ENCODE results near the gene RAD51B. TPM values are rescaled to one million over a fixed set of nuclear protein-coding genes. Genes with fewer than 3 reads are reported as not detected.

Gene RAD51B
- total and polyA plus RNA-seq, 8 donors, result 10.8 to 18.3 (median 14.1) TPM

DNA sequence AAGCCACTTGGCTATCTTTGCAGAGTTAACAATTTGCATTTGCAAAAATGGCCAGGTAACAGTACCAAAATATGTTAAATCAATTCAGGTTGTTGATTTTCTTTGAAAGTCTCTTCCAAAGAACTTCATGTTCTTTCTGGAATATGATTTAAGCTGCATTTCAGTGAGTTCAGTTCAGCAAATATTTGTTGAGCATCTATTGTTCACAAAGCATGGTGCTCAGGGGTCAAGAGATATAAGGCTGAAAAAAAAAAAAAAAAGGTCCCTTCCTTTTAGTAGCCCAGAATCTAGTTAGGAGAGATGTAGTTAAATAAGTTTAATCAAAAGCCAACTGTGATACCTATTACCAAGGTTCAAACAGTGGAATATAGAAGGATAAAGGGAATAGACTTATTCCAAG lies 656.2 kb downstream of the RAD51B start:
- Histone ChIP-seq H3K4me1 (peaks cover 13 to 42% of the 10 kb centered on the region in 2 donors), H3K27ac (peak overlapping the region in 1 of 2 donors; percentile 62), H3K27me3 (no peaks in the 10 kb centered on the region), H3K4me3 (no peak overlapping the region), H3K9me3 (no peaks in the 10 kb centered on the region), H3K36me3 (no peaks in the 10 kb centered on the region)
- intact Hi-C loops (cut with DNase I), result no loop called here
- TF ChIP-seq CTCF (IDR thresholded peaks at IDR 0.05), result no peak
- DNase-seq (no peak), ATAC-seq (no peak)

- H3K27ac ChIP-seq, result peak overlapping the region; percentile 41 to 62
- DNase-seq (peak in 1 of 4 donors; percentile 78), ATAC-seq (peak; percentile 81)
- TF ChIP-seq CTCF (IDR thresholded peaks at IDR 0.05), result no peak
- H3K27me3 ChIP-seq, result no peaks in the 10 kb centered on the region
- H3K4me3 ChIP-seq, result no peak overlapping the region
- H3K9me3 ChIP-seq, result no peaks in the 10 kb centered on the region
- intact Hi-C loops (cut with DNase I), result no loop called here
- peaks cover 13 to 35% of the 10 kb centered on the region in 2 donors for H3K4me1 ChIP-seq
- H3K36me3 ChIP-seq, result no peaks in the 10 kb centered on the region
Measured at GRCh38 chr14:68476212-68477109, 656.9 kb downstream of the RAD51B start.

- Histone ChIP-seq H3K4me1 (peaks cover 13 to 30% of the 10 kb centered on the region in 2 donors), H3K27ac (peak overlapping the region; percentile 41 to 62), H3K36me3 (no peaks in the 10 kb centered on the region), H3K9me3 (no peaks in the 10 kb centered on the region), H3K4me3 (no peak overlapping the region), H3K27me3 (no peaks in the 10 kb centered on the region)
- no peak for ATAC-seq
- TF ChIP-seq CTCF (IDR thresholded peaks at IDR 0.05), result no peak
- DNase-seq, result no peak
- intact Hi-C loops (cut with DNase I), result no loop called here
Measured at GRCh38 chr14:68477110-68477455, 657.5 kb downstream of the RAD51B start.

GRCh38 chr14:68477461-68478085 lies 658.0 kb downstream of the RAD51B start:
- no peak for TF ChIP-seq CTCF (IDR thresholded peaks at IDR 0.05)
- ATAC-seq, result no peak
- Histone ChIP-seq H3K4me3 (no peak overlapping the region), H3K9me3 (no peaks in the 10 kb centered on the region), H3K4me1 (peaks cover 13 to 29% of the 10 kb centered on the region in 2 donors), H3K27me3 (no peaks in the 10 kb centered on the region), H3K36me3 (no peaks in the 10 kb centered on the region), H3K27ac (peak overlapping the region in 1 of 2 donors; percentile 62)
- intact Hi-C loops (cut with DNase I), result no loop called here
- no peak for DNase-seq

- ATAC-seq, result no peak
Measured at GRCh38 chr14:68479247-68479646, 659.7 kb downstream of the RAD51B start.

More at GRCh38 chr14:68479247-68479646, 659.7 kb downstream of the RAD51B start:
- Histone ChIP-seq H3K9me3 (no peaks in the 10 kb centered on the region), H3K27me3 (no peaks in the 10 kb centered on the region), H3K4me1 (peaks cover 10 to 38% of the 10 kb centered on the region in 2 donors), H3K4me3 (no peak overlapping the region), H3K36me3 (no peaks in the 10 kb centered on the region), H3K27ac (no peak overlapping the region)
- no peak for DNase-seq
- intact Hi-C loops (cut with DNase I), result no loop called here
- no peak for TF ChIP-seq CTCF (IDR thresholded peaks at IDR 0.05)

Data from left lung (tissue), 10 donors.